Gastrocnemius medialis (tissue), 4 donors: ENCODE data around the gene LAIR2. TPM values are rescaled to one million over a fixed set of nuclear protein-coding genes. Genes with fewer than 3 reads are reported as not detected.

Experiments
- ATAC-seq, 2 donors: fragments of 150-250 bp; one replicate each; pipeline ENCODE4 v1.9.1; 2016
- DNase-seq, 2 donors: peaks; one replicate each; pipeline ENCODE4 v3.0.0-alpha.2; 2019
- H3K27ac ChIP-seq, 4 donors: fragments of 200-600 bp; sonication (generic); 1 replicate in 1 of 4; 2 replicates in 3 of 4; pipeline ENCODE4 v1.5.1; 2016 to 2018; ENCODE audit warnings: mild to moderate bottlenecking in 2 of 4, moderate library complexity in 1 of 4
- H3K27me3 ChIP-seq, 3 donors: fragments of 200-600 bp; sonication (generic) in 2 of 3; 1 replicate in 1 of 3; 2 replicates in 2 of 3; pipeline versions ENCODE4 v1.5.1 to v1.6.0; 2016 to 2019; ENCODE audit warnings: mild to moderate bottlenecking in 1 of 3, moderate library complexity in 1 of 3
- H3K36me3 ChIP-seq, 2 donors: fragments of 200-600 bp; sonication (generic) in 1 of 2; one replicate each; pipeline ENCODE4 v1.5.1; 2017 to 2018
- H3K4me1 ChIP-seq, 2 donors: fragments of 200-600 bp; sonication (generic) in 1 of 2; one replicate each; pipeline ENCODE4 v1.5.1; 2016 to 2017; ENCODE audit warnings: mild to moderate bottlenecking in 2 of 2
- H3K4me3 ChIP-seq, 4 donors: fragments of 200-600 bp; sonication (generic) in 3 of 4; 1 replicate in 1 of 4; 2 replicates in 3 of 4; pipeline ENCODE4 v1.5.1; 2016 to 2019; ENCODE audit warnings: mild to moderate bottlenecking in 2 of 4
- H3K9me3 ChIP-seq, 3 donors: fragments of 200-600 bp; sonication (generic) in 2 of 3; 1 replicate in 1 of 3; 2 replicates in 2 of 3; pipeline ENCODE4 v1.5.1; 2016 to 2019
- CTCF ChIP-seq, 5 experiments: fragments of 450-650 bp in 3 of 5; fragments of 200-600 bp in 2 of 5; sonication (generic) in 2 of 5; IDR thresholded peaks in 4 of 5; conservative IDR thresholded peaks in 1 of 5; 1 replicate in 4 of 5; 2 replicates in 1 of 5; pipeline ENCODE4 v1.5.1; 2016 to 2019; ENCODE audit warnings: antibody characterized with exemption in 5 of 5, mild to moderate bottlenecking in 3 of 5, moderate library complexity in 3 of 5
- POLR2A ChIP-seq, 2 donors: fragments of 450-650 bp; IDR thresholded peaks; one replicate each; pipeline ENCODE4 v1.6.1; 2017; ENCODE audit warnings: antibody characterized with exemption in 2 of 2, mild to moderate bottlenecking in 2 of 2, moderate library complexity in 2 of 2
- in situ Hi-C, 4 donors: fragments of 200-750 bp; cut with MboI; loops; one replicate each; pipeline versions ENCODE4 v1.15.0 to v1.8.0; 2017; ENCODE audit warnings: low sequenced_read_pairs in 4 of 4
- intact Hi-C: fragments of 100-400 bp; cut with DNase I; formaldehyde crosslinking; loops from one replicate; pipeline ENCODE4 v1.15.1; 2023; ENCODE audit warnings: low total_unique reads
- total RNA-seq, 4 donors: library from RNA; depleted of rRNA; stranded (reverse); fragments of >200 nt; gene quantifications; one replicate each; pipeline versions ENCODE4 v1.1.0 to v1.2.3, GENCODE V29; 2016

The LAIR2 gene
- total RNA-seq, 4 donors from 2014 or later: not detected

GRCh38 chr19:54549224-54549623 is 46.6 kb downstream of the LAIR2 start:
- TF ChIP-seq CTCF (IDR thresholded peaks at IDR 0.05 in 4 of 5, conservative IDR thresholded peaks at IDR 0.05 in 1 of 5) (no peak), POLR2A (IDR thresholded peaks at IDR 0.05) (no peak)
- DNase-seq (no peak), ATAC-seq (no peak)
- no peak overlapping the region for H3K4me3 ChIP-seq
- no peaks in the 10 kb centered on the region for H3K27me3 ChIP-seq
- in situ Hi-C loops: no loop called here
- no peaks in the 10 kb centered on the region for H3K36me3 ChIP-seq
- intact Hi-C loops: no loop called here
- no peaks in the 10 kb centered on the region for H3K9me3 ChIP-seq
- no peak overlapping the region for H3K27ac ChIP-seq
- H3K4me1 ChIP-seq: no peaks in the 10 kb centered on the region

GRCh38 chr19:54551293-54551692 is 48.7 kb downstream of the LAIR2 start:
- Histone ChIP-seq H3K9me3 (no peaks in the 10 kb centered on the region), H3K4me1 (no peaks in the 10 kb centered on the region), H3K4me3 (no peak overlapping the region), H3K27me3 (no peaks in the 10 kb centered on the region), H3K36me3 (no peaks in the 10 kb centered on the region), H3K27ac (no peak overlapping the region)
- no peak for DNase-seq
- ATAC-seq: no peak
- in situ Hi-C loops: no loop called here
- intact Hi-C loops: no loop called here
- no peak for TF ChIP-seq POLR2A (IDR thresholded peaks at IDR 0.05)
- no peak for TF ChIP-seq CTCF (IDR thresholded peaks at IDR 0.05 in 4 of 5, conservative IDR thresholded peaks at IDR 0.05 in 1 of 5)

GRCh38 chr19:54551950-54552912 is 49.6 kb downstream of the LAIR2 start:
- Histone ChIP-seq H3K27me3 (no peaks in the 10 kb centered on the region), H3K27ac (no peak overlapping the region), H3K4me3 (no peak overlapping the region), H3K36me3 (no peaks in the 10 kb centered on the region), H3K9me3 (no peaks in the 10 kb centered on the region), H3K4me1 (no peaks in the 10 kb centered on the region)
- peak in 1 of 2 donors; percentile 21 for DNase-seq
- in situ Hi-C loops: no loop called here
- intact Hi-C loops: no loop called here
- ATAC-seq: no peak
- TF ChIP-seq CTCF (IDR thresholded peaks at IDR 0.05 in 4 of 5, conservative IDR thresholded peaks at IDR 0.05 in 1 of 5) (no peak), POLR2A (IDR thresholded peaks at IDR 0.05) (no peak)

GRCh38 chr19:54552913-54553310 is 50.3 kb downstream of the LAIR2 start:
- DNase-seq (no peak), ATAC-seq (no peak)
- H3K4me3 ChIP-seq: no peak overlapping the region
- no peaks in the 10 kb centered on the region for H3K27me3 ChIP-seq
- no peak overlapping the region for H3K27ac ChIP-seq
- TF ChIP-seq POLR2A (IDR thresholded peaks at IDR 0.05): no peak
- no peak for TF ChIP-seq CTCF (IDR thresholded peaks at IDR 0.05 in 4 of 5, conservative IDR thresholded peaks at IDR 0.05 in 1 of 5)
- H3K36me3 ChIP-seq: no peaks in the 10 kb centered on the region
- in situ Hi-C loops (no loop called here), intact Hi-C loops (no loop called here)
- H3K9me3 ChIP-seq: no peaks in the 10 kb centered on the region
- H3K4me1 ChIP-seq: no peaks in the 10 kb centered on the region
